SU-DHL-6 (cell line): ENCODE measurements around the gene FRAT2.
A peak's percentile ranks its signal among the peaks of the same experiment; 100 is the strongest.
"Not testable (repeated sequence)": the region's sequence is repeated elsewhere in the genome, so short reads cannot be mapped to it uniquely, and the experiment has no call there.

Experiments
- H2AFZ ChIP-seq: fragments of 200-600 bp; sonication (generic); 2 replicates; pipeline ENCODE4 v1.6.1; 2014; ENCODE audit warnings: low read depth, mild to moderate bottlenecking, moderate library complexity, mixed read lengths, antibody characterized with exemption, low read length; ENCODE audit not compliant: severe bottlenecking
- H3F3A ChIP-seq: fragments of 200-600 bp; shearing (Covaris generic); 2 replicates; pipeline ENCODE4 v1.6.0; 2016; ENCODE audit warnings: antibody characterized with exemption, mild to moderate bottlenecking; ENCODE audit not compliant: insufficient read depth
- H3K27ac ChIP-seq: fragments of 200-600 bp; sonication (generic); 2 replicates; pipeline ENCODE4 v1.5.1; 2016; ENCODE audit warnings: low read depth, mild to moderate bottlenecking, low read length, moderate library complexity, mixed read lengths
- H3K27me3 ChIP-seq: fragments of 200-600 bp; sonication (generic), shearing (Covaris generic); 2 replicates; pipeline ENCODE4 v1.6.0; 2014; ENCODE audit warnings: mild to moderate bottlenecking, low read length
- H3K36me3 ChIP-seq: fragments of 200-600 bp; sonication (generic); 2 replicates; pipeline ENCODE4 v1.6.1; 2014; ENCODE audit warnings: mild to moderate bottlenecking, low read length, mixed read lengths
- H3K4me2 ChIP-seq: fragments of 300-600, 200-600 bp; shearing (Covaris generic), sonication (generic); 2 replicates; pipeline ENCODE4 v1.6.0; 2014; ENCODE audit warnings: low read length, low read depth, mild to moderate bottlenecking; ENCODE audit not compliant: poor library complexity, severe bottlenecking
- H3K4me3 ChIP-seq: fragments of 200-600 bp; sonication (generic); 2 replicates; pipeline ENCODE4 v1.5.1; 2014; ENCODE audit warnings: antibody characterized with exemption, low read length, mild to moderate bottlenecking, mixed read lengths; ENCODE audit not compliant: insufficient read depth, poor library complexity, severe bottlenecking
- H3K79me2 ChIP-seq: fragments of 200-600 bp; sonication (generic); 2 replicates; pipeline ENCODE4 v1.6.1; 2014; ENCODE audit warnings: mild to moderate bottlenecking, low read length, moderate library complexity; ENCODE audit not compliant: insufficient read depth
- H3K9ac ChIP-seq: fragments of 200-600 bp; sonication (generic); 2 replicates; pipeline ENCODE4 v1.7.0; 2014; ENCODE audit warnings: mild to moderate bottlenecking, low read length
- H3K9me2 ChIP-seq: fragments of 200-600 bp; sonication (generic); replicated peaks from 2 replicates; pipeline ENCODE4 v1.6.1; 2014; ENCODE audit warnings: low read length; ENCODE audit not compliant: insufficient read depth
- H3K9me3 ChIP-seq: fragments of 200-600 bp; sonication (generic); 2 replicates; pipeline ENCODE4 v1.6.1; 2014; ENCODE audit warnings: low read length, mixed read lengths; ENCODE audit not compliant: insufficient read depth
- H4K20me1 ChIP-seq: fragments of 200-600 bp; sonication (generic); 2 replicates; pipeline ENCODE4 v1.6.1; 2014; ENCODE audit warnings: low read depth, mild to moderate bottlenecking, antibody characterized with exemption, low read length, moderate library complexity, mixed read lengths
- CTCF ChIP-seq: fragments of 200-600 bp; sonication (generic); IDR thresholded peaks from one replicate; pipeline ENCODE4 v1.5.1; 2017; ENCODE audit warnings: antibody characterized with exemption, mild to moderate bottlenecking, low read length, moderate library complexity; ENCODE audit not compliant: insufficient read depth, poor library complexity, severe bottlenecking
- EZH2phosphoT487 ChIP-seq: fragments of 200-600 bp; sonication (generic), shearing (Covaris generic); conservative IDR thresholded peaks from 2 replicates; pipeline ENCODE4 v1.6.1; 2018; ENCODE audit warnings: mild to moderate bottlenecking, antibody characterized with exemption, low read length, moderate library complexity, mixed read lengths

The FRAT2 gene

GRCh38 chr10:97291357-97292096, 43.0 kb downstream of the FRAT2 start:
- no peaks in the 10 kb centered on the region for H3K27me3 ChIP-seq
- TF ChIP-seq CTCF (no peak), EZH2phosphoT487 (no peak)
- H3K9me3 ChIP-seq: no peaks in the 10 kb centered on the region
- no peaks in the 10 kb centered on the region for H3K9me2 ChIP-seq
- peak overlapping the region; percentile 98 for H3K4me2 ChIP-seq
- no peaks in the 10 kb centered on the region for H4K20me1 ChIP-seq
- peak overlapping the region; percentile 78 for H3K27ac ChIP-seq
- H3K36me3 ChIP-seq: peaks cover 5% of the 10 kb centered on the region; the same call in 1 of the 2 replicates
- H3K4me3 ChIP-seq: peak overlapping the region; percentile 81
- H3K9ac ChIP-seq: peak overlapping the region; percentile 88
- 0 out of 2 replicates have a peak, but pooled peaks cover 3% of the 10 kb centered on the region for H3F3A ChIP-seq
- peak overlapping the region; percentile 65 for H2AFZ ChIP-seq
- peaks cover 40% of the 10 kb centered on the region for H3K79me2 ChIP-seq

GRCh38 chr10:97290576-97291356, 43.8 kb downstream of the FRAT2 start:
- H2AFZ ChIP-seq, H3K27ac ChIP-seq, H3K36me3 ChIP-seq, H3K9me3 ChIP-seq, H3K27me3 ChIP-seq, H3F3A ChIP-seq, H3K9ac ChIP-seq, H3K9me2 ChIP-seq, H3K4me3 ChIP-seq, H4K20me1 ChIP-seq: not testable (repeated sequence)
- H3K79me2 ChIP-seq: peaks cover 47% of the 10 kb centered on the region
- H3K4me2 ChIP-seq: peak overlapping the region; percentile 98

GRCh38 chr10:97290076-97290475, 44.5 kb downstream of the FRAT2 start:
- peaks cover 50% of the 10 kb centered on the region for H3K79me2 ChIP-seq
- H3K36me3 ChIP-seq, H3K27me3 ChIP-seq, H4K20me1 ChIP-seq, H3K9me3 ChIP-seq, H3K4me3 ChIP-seq, H3F3A ChIP-seq, H2AFZ ChIP-seq, H3K4me2 ChIP-seq, H3K9ac ChIP-seq, H3K9me2 ChIP-seq, H3K27ac ChIP-seq: not testable (repeated sequence)
